ENCODE results near the gene ZDHHC8.

GRCh38 chr22:20086101-20086599 is 45.5 kb upstream of the ZDHHC8 start:
- TF ChIP-seq CTCF (IDR thresholded peaks at IDR 0.05) (no peak), POLR2AphosphoS5 (IDR thresholded peaks at IDR 0.05) (no peak), POLR2A (IDR thresholded peaks at IDR 0.05) (no peak)
